BJ (cell line): ENCODE data around the gene CANT1. TPM values are rescaled to one million over a fixed set of nuclear protein-coding genes. Genes with fewer than 3 reads are reported as not detected.

Experiments used
- CTCF ChIA-PET: fragments of 350-600 bp; formaldehyde crosslinking; extraction: SDS; loops from one replicate; lab custom pipeline; 2021; ENCODE audit warnings: antibody characterized with exemption, inconsistent platforms; lab: Yijun Ruan, JAX
- POLR2A ChIA-PET: fragments of 300-600 bp; sonication (Branson Sonifier 250); formaldehyde crosslinking; extraction: SDS; loops from one replicate; lab custom pipeline; 2021; ENCODE audit warnings: antibody characterized with exemption; lab: Charles Lee
- DNase-seq: peaks from one replicate; pipeline ENCODE4 v3.0.0-alpha.2; 2011; ENCODE audit warnings: low read depth
- H3K27me3 ChIP-seq: 2 replicates; pipeline ENCODE4 v1.6.0; 2011; ENCODE audit warnings: low read length; ENCODE audit not compliant: control insufficient read depth, insufficient read depth
- H3K36me3 ChIP-seq: 2 replicates; pipeline ENCODE4 v1.5.1; 2011; ENCODE audit warnings: low read length; ENCODE audit not compliant: control insufficient read depth, insufficient read depth
- H3K4me3 ChIP-seq: 2 replicates; pipeline ENCODE4 v1.5.1; 2011; ENCODE audit warnings: low read depth, mild to moderate bottlenecking, control low read depth, low read length
- CTCF ChIP-seq: IDR thresholded peaks from 2 replicates; pipeline ENCODE4 v1.5.1; 2011; ENCODE audit warnings: low read depth, mild to moderate bottlenecking, control low read depth, inconsistent platforms, low read length, moderate library complexity; ENCODE audit not compliant: insufficient read depth
- polyA plus RNA-seq: library from polyadenylated mRNA; depleted of rRNA; stranded (reverse); fragments of >200 nt; gene quantifications from 2 replicates; pipeline ENCODE4 v1.2.3, GENCODE V29; 2011

Gene CANT1
- polyA plus RNA-seq, 1 experiment: 83.5 TPM

- no peak for TF ChIP-seq CTCF
- no peaks in the 10 kb centered on the region; the same call in 1 of the 2 replicates for H3K27me3 ChIP-seq
- POLR2A ChIA-PET: no interaction called here
- no peaks in the 10 kb centered on the region for H3K36me3 ChIP-seq
- CTCF ChIA-PET: interaction anchor here (1.3 kb wide), 1 partner anchor 14 kb away, joined by 6 read pairs; no protein-coding TSS in a partner anchor
- no peak overlapping the region for H3K4me3 ChIP-seq
- DNase-seq: no peak
These were observed 52.4 kb downstream of the CANT1 start for GRCh38 chr17:78957128-78957527.

- TF ChIP-seq CTCF: no peak
- Histone ChIP-seq H3K27me3 (no peaks in the 10 kb centered on the region; the same call in 1 of the 2 replicates), H3K4me3 (no peak overlapping the region), H3K36me3 (no peaks in the 10 kb centered on the region)
- DNase-seq: no peak
- CTCF ChIA-PET: interaction anchor here (0.6 to 1.3 kb wide), 4 partner anchors 15 to 91 kb away, joined by 3 to 6 read pairs (median 4); no protein-coding TSS in a partner anchor
- POLR2A ChIA-PET: no interaction called here
These were observed 53.3 kb downstream of the CANT1 start for GRCh38 chr17:78956254-78956653.

- Histone ChIP-seq H3K4me3 (no peak overlapping the region), H3K36me3 (no peaks in the 10 kb centered on the region), H3K27me3 (no peaks in the 10 kb centered on the region; the same call in 1 of the 2 replicates)
- CTCF ChIA-PET: interaction anchor here (1.0 to 4.0 kb wide), 3 partner anchors 12 to 89 kb away, joined by 3 to 29 read pairs (median 4); no protein-coding TSS in a partner anchor
- no peak for TF ChIP-seq CTCF
- POLR2A ChIA-PET: no interaction called here
- DNase-seq: no peak
These were observed 54.9 kb downstream of the CANT1 start for GRCh38 chr17:78954684-78955083.

GRCh38 chr17:78953356-78954350 lies 55.9 kb downstream of the CANT1 start:
- CTCF ChIA-PET: interaction anchor here (0.9 to 4.0 kb wide), 4 partner anchors 11 to 88 kb away, joined by 3 to 29 read pairs (median 4); no protein-coding TSS in a partner anchor
- H3K4me3 ChIP-seq: no peak overlapping the region
- POLR2A ChIA-PET: no interaction called here
- TF ChIP-seq CTCF: no peak
- no peak for DNase-seq
- H3K36me3 ChIP-seq: no peaks in the 10 kb centered on the region
- no peaks in the 10 kb centered on the region; the same call in 1 of the 2 replicates for H3K27me3 ChIP-seq

GRCh38 chr17:78952706-78953105 lies 56.9 kb downstream of the CANT1 start:
- ChIA-PET POLR2A (no interaction called here), CTCF (interaction anchor here (1.2 to 4.0 kb wide), 3 partner anchors 19 to 87 kb away, joined by 3 to 29 read pairs (median 3); no protein-coding TSS in a partner anchor)
- H3K4me3 ChIP-seq: no peak overlapping the region
- no peak for DNase-seq
- H3K36me3 ChIP-seq: no peaks in the 10 kb centered on the region
- no peaks in the 10 kb centered on the region; the same call in 1 of the 2 replicates for H3K27me3 ChIP-seq
- no peak for TF ChIP-seq CTCF
